ENCODE measurements around the gene TBKBP1. TPM values are rescaled to one million over a fixed set of nuclear protein-coding genes. Genes with fewer than 3 reads are reported as not detected.
A peak's percentile ranks its signal among the peaks of the same experiment; 100 is the strongest.

The TBKBP1 gene
- total and polyA plus RNA-seq, 2 donors (not counting 1 experiment from before 2014, with no cell fraction given) = 4.6 to 11.6 TPM

DNA sequence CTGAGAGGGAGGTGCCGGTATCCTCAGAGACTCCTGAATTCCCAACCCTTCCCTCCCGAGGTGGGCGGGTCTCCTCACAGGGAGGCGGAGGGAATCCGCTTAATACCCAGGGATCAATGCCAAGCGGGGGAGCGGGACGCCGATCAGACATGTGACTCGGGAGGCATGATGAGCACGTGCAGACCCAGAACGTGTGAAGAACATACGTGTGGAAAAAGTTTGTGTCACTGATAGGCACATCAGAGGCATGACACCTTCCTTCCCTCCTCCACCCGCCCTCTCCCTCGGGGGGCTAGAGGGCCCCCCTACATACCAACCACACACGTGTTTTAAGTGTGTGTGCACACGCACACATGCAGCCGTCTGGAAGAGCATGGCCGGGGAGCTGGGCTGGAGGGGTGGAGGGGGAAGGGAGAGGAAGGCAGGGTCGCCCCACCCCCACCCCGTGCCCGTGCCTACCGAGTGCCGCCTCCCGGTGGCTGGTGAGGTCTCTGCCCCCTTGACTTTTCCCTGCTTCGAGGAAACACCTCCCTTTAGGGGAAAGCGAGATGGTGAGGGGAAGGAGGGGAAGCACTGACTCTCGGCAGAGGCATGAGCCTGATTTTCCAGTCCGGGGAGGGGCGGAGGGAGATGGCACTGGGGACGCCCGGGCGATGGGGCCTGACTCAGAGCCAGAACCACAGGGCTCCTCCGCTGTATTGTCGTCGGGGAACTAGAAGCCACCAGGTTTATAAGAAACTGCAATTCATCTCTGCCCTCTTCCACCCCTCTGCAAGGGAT lies 27.0 kb downstream of the TBKBP1 start:
- Histone ChIP-seq H3K27me3 (ENCODE audit: control insufficient read depth, insufficient read depth, low read length) (peaks cover 46% of the 10 kb centered on the region), H4K20me1 (ENCODE audit: control insufficient read depth, extremely low read depth, insufficient read depth, low read length) (no peaks in the 10 kb centered on the region), H3K4me2 (ENCODE audit: extremely low read depth, insufficient read depth, low read length) (no peak overlapping the region), H3K4me1 (ENCODE audit: control insufficient read depth, extremely low read depth, insufficient read depth, low read length) (peaks cover 23% of the 10 kb centered on the region), H3K9me3 (ENCODE audit: control insufficient read depth, insufficient read depth, low read depth, low read length) (no peaks in the 10 kb centered on the region), H3K36me3 (ENCODE audit: control insufficient read depth, insufficient read depth, low read length) (no peaks in the 10 kb centered on the region), H3K9ac (ENCODE audit: insufficient read depth, low read length) (no peak overlapping the region), H3K79me2 (ENCODE audit: control insufficient read depth, insufficient read depth, low read length) (no peaks in the 10 kb centered on the region), H3K4me3 (replicated peaks in 1 of 4; ENCODE audit: control extremely low read depth in 1 of 4, insufficient read depth in 1 of 4, low read depth in 3 of 4, low read length in 4 of 4) (no peak overlapping the region), H3K27ac (ENCODE audit: insufficient read depth, low read length) (no peak overlapping the region), H2AFZ (ENCODE audit: low read length) (no peak overlapping the region)
- peak in 1 of 2 donors; percentile 33 for DNase-seq (ENCODE audit: low read depth in 2 of 2)
- no peak for TF ChIP-seq EZH2 (IDR thresholded peaks at IDR 0.05; ENCODE audit: low read length, missing control alignments)
- TF ChIP-seq, protein P1, sequence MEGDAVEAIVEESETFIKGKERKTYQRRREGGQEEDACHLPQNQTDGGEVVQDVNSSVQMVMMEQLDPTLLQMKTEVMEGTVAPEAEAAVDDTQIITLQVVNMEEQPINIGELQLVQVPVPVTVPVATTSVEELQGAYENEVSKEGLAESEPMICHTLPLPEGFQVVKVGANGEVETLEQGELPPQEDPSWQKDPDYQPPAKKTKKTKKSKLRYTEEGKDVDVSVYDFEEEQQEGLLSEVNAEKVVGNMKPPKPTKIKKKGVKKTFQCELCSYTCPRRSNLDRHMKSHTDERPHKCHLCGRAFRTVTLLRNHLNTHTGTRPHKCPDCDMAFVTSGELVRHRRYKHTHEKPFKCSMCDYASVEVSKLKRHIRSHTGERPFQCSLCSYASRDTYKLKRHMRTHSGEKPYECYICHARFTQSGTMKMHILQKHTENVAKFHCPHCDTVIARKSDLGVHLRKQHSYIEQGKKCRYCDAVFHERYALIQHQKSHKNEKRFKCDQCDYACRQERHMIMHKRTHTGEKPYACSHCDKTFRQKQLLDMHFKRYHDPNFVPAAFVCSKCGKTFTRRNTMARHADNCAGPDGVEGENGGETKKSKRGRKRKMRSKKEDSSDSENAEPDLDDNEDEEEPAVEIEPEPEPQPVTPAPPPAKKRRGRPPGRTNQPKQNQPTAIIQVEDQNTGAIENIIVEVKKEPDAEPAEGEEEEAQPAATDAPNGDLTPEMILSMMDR (conservative IDR thresholded peaks at IDR 0.05 in 1 of 2, IDR thresholded peaks at IDR 0.05 in 1 of 2; ENCODE audit: low read depth in 1 of 2, low read length in 2 of 2) = no peak

GRCh38 chr17:47721725-47722124 lies 27.8 kb downstream of the TBKBP1 start:
- Histone ChIP-seq H3K36me3 (ENCODE audit: control insufficient read depth, insufficient read depth, low read length) (no peaks in the 10 kb centered on the region), H3K4me2 (ENCODE audit: extremely low read depth, insufficient read depth, low read length) (no peak overlapping the region), H3K9ac (ENCODE audit: insufficient read depth, low read length) (no peak overlapping the region), H3K9me3 (ENCODE audit: control insufficient read depth, insufficient read depth, low read depth, low read length) (no peaks in the 10 kb centered on the region), H3K4me3 (replicated peaks in 1 of 4; ENCODE audit: control extremely low read depth in 1 of 4, insufficient read depth in 1 of 4, low read depth in 3 of 4, low read length in 4 of 4) (no peak overlapping the region), H3K27me3 (ENCODE audit: control insufficient read depth, insufficient read depth, low read length) (peaks cover 47% of the 10 kb centered on the region), H4K20me1 (ENCODE audit: control insufficient read depth, extremely low read depth, insufficient read depth, low read length) (no peaks in the 10 kb centered on the region), H3K79me2 (ENCODE audit: control insufficient read depth, insufficient read depth, low read length) (no peaks in the 10 kb centered on the region), H3K4me1 (ENCODE audit: control insufficient read depth, extremely low read depth, insufficient read depth, low read length) (peaks cover 23% of the 10 kb centered on the region), H3K27ac (ENCODE audit: insufficient read depth, low read length) (no peak overlapping the region), H2AFZ (ENCODE audit: low read length) (no peak overlapping the region)
- DNase-seq (ENCODE audit: low read depth in 2 of 2) = no peak
- TF ChIP-seq EZH2 (IDR thresholded peaks at IDR 0.05; ENCODE audit: low read length, missing control alignments) = no peak
- TF ChIP-seq, protein P1 (conservative IDR thresholded peaks at IDR 0.05 in 1 of 2, IDR thresholded peaks at IDR 0.05 in 1 of 2; ENCODE audit: low read depth in 1 of 2, low read length in 2 of 2) = no peak

DNA sequence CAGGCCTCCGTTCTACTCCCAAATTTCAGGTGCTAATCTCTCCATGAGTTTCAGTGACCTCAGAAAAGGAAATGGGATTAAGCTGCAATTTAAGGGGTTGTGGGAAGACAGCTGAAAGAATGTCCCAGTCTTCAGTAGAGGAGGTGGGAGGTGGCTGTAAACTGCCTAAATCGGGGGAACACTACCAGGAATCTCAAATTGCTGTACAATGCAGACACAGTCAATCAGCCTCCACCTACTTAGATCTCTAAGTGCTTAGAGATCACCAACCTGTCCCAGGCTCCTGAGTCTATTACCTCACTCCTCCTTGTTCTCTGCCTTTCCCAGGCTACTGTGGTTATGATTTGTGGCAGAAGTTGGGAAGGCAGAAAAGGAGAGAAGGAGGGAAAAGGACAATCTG lies 30.7 kb downstream of the TBKBP1 start:
- no peak for DNase-seq (ENCODE audit: low read depth in 2 of 2)
- H3K27ac ChIP-seq (ENCODE audit: insufficient read depth, low read length) = no peak overlapping the region
- no peaks in the 10 kb centered on the region for H3K36me3 ChIP-seq (ENCODE audit: control insufficient read depth, insufficient read depth, low read length)
- no peaks in the 10 kb centered on the region for H3K9me3 ChIP-seq (ENCODE audit: control insufficient read depth, insufficient read depth, low read depth, low read length)
- TF ChIP-seq EZH2 (IDR thresholded peaks at IDR 0.05; ENCODE audit: low read length, missing control alignments) = no peak
- TF ChIP-seq, protein P1 (conservative IDR thresholded peaks at IDR 0.05 in 1 of 2, IDR thresholded peaks at IDR 0.05 in 1 of 2; ENCODE audit: low read depth in 1 of 2, low read length in 2 of 2) = no peak
- no peaks in the 10 kb centered on the region for H3K79me2 ChIP-seq (ENCODE audit: control insufficient read depth, insufficient read depth, low read length)
- no peak overlapping the region for H3K9ac ChIP-seq (ENCODE audit: insufficient read depth, low read length)
- peaks cover 6% of the 10 kb centered on the region for H3K4me1 ChIP-seq (ENCODE audit: control insufficient read depth, extremely low read depth, insufficient read depth, low read length)
- peaks cover 44% of the 10 kb centered on the region for H3K27me3 ChIP-seq (ENCODE audit: control insufficient read depth, insufficient read depth, low read length)
- no peak overlapping the region for H3K4me3 ChIP-seq (replicated peaks in 1 of 4; ENCODE audit: control extremely low read depth in 1 of 4, insufficient read depth in 1 of 4, low read depth in 3 of 4, low read length in 4 of 4)
- H2AFZ ChIP-seq (ENCODE audit: low read length) = no peak overlapping the region
- no peaks in the 10 kb centered on the region for H4K20me1 ChIP-seq (ENCODE audit: control insufficient read depth, extremely low read depth, insufficient read depth, low read length)
- no peak overlapping the region for H3K4me2 ChIP-seq (ENCODE audit: extremely low read depth, insufficient read depth, low read length)

All from fibroblast of lung (primary cell).